OCI-LY7 (cell line): ENCODE results near the gene TECPR2. TPM values are rescaled to one million over a fixed set of nuclear protein-coding genes. Genes with fewer than 3 reads are reported as not detected.

Source experiments
- BruUV-seq: library from RNA; stranded (reverse); fragments of 400-500 nt; replicated peaks from 2 replicates; lab custom pipeline; 2021; lab: Mats Ljungman, UMichigan
- CTCF ChIA-PET: fragments of 300-600 bp; sonication (Branson Sonifier 250); formaldehyde crosslinking; loops from one replicate; lab custom pipeline; 2022; ENCODE audit warnings: antibody characterized with exemption; ENCODE audit not compliant: unreplicated experiment; lab: Charles Lee
- POLR2A ChIA-PET: fragments of 300-600 bp; sonication (Branson Sonifier 250); formaldehyde crosslinking; loops from one replicate; lab custom pipeline; 2022; ENCODE audit warnings: antibody characterized with exemption; lab: Charles Lee
- DNase-seq: peaks from one replicate; pipeline ENCODE4 v3.0.0-alpha.2; 2015; ENCODE audit warnings: low spot score
- H2AFZ ChIP-seq: fragments of 200-600 bp; sonication (generic), shearing (Covaris generic); 2 replicates; pipeline ENCODE4 v1.6.1; 2014; ENCODE audit warnings: mild to moderate bottlenecking, antibody characterized with exemption, low read length, moderate library complexity
- H3K27ac ChIP-seq: fragments of 200-600 bp; sonication (generic); 2 replicates; pipeline ENCODE4 v1.5.1; 2014; ENCODE audit warnings: mixed run types, low read depth, mild to moderate bottlenecking, moderate library complexity, low read length, inconsistent platforms; ENCODE audit not compliant: poor library complexity, severe bottlenecking
- H3K36me3 ChIP-seq: fragments of 200-600 bp; sonication (generic); 2 replicates; pipeline ENCODE4 v1.6.1; 2014; ENCODE audit warnings: mild to moderate bottlenecking, antibody characterized with exemption, low read length, moderate library complexity, mixed read lengths; ENCODE audit not compliant: insufficient read depth
- H3K4me1 ChIP-seq: fragments of 200-600 bp; sonication (generic); 2 replicates; pipeline ENCODE4 v1.5.1; 2014; ENCODE audit warnings: mild to moderate bottlenecking, low read length; ENCODE audit not compliant: insufficient read depth, poor library complexity, severe bottlenecking
- H3K4me2 ChIP-seq: fragments of 200-600 bp; sonication (generic); 2 replicates; pipeline ENCODE4 v1.6.1; 2014; ENCODE audit warnings: mild to moderate bottlenecking, low read length
- H3K4me3 ChIP-seq: fragments of 200-600 bp; sonication (generic); 2 replicates; pipeline ENCODE4 v1.5.1; 2014; ENCODE audit warnings: mild to moderate bottlenecking, low read depth, low read length; ENCODE audit not compliant: poor library complexity, severe bottlenecking
- H3K79me2 ChIP-seq: fragments of 200-600 bp; sonication (generic); 2 replicates; pipeline ENCODE4 v1.6.1; 2016; ENCODE audit warnings: low read depth, mild to moderate bottlenecking, low read length, moderate library complexity, mixed read lengths; ENCODE audit not compliant: insufficient read depth
- H3K9me2 ChIP-seq: fragments of 200-600 bp; sonication (generic); 2 replicates; pipeline ENCODE4 v1.6.1; 2016; ENCODE audit warnings: mild to moderate bottlenecking, low read length, mixed read lengths; ENCODE audit not compliant: insufficient read depth
- H3K9me3 ChIP-seq: fragments of 200-600 bp; sonication (generic); 2 replicates; pipeline ENCODE4 v1.6.1; 2014; ENCODE audit warnings: mild to moderate bottlenecking, mixed run types, low read length, mixed read lengths
- H4K20me1 ChIP-seq: fragments of 200-600 bp; sonication (generic); 2 replicates; pipeline ENCODE4 v1.6.1; 2014; ENCODE audit warnings: mild to moderate bottlenecking, antibody characterized with exemption, low read length, moderate library complexity, mixed read lengths; ENCODE audit not compliant: insufficient read depth
- CTCF ChIP-seq: fragments of 200-600 bp; sonication (generic); conservative IDR thresholded peaks from 2 replicates; pipeline ENCODE4 v1.5.1; 2014; ENCODE audit warnings: mild to moderate bottlenecking, antibody characterized with exemption, low read length, moderate library complexity, mixed read lengths
- EZH2phosphoT487 ChIP-seq: fragments of 200-600 bp; sonication (generic); IDR thresholded peaks from 2 replicates; pipeline ENCODE4 v1.6.1; 2018; ENCODE audit warnings: low read depth, borderline replicate concordance, mild to moderate bottlenecking, mixed run types, antibody characterized with exemption, low read length, moderate library complexity, mixed read lengths
- intact Hi-C: fragments of 100-400 bp; cut with micrococcal nuclease; formaldehyde crosslinking; loops from one replicate; pipeline ENCODE4 v1.10.0; 2022; ENCODE audit not compliant: unreplicated experiment
- total RNA-seq, 2 experiments: library from RNA; depleted of rRNA in 1 of 2; stranded (reverse); fragments of >200 nt in 1 of 2; shearing (Covaris generic) in 1 of 2; gene quantifications; 2 replicates each; pipeline ENCODE4 v1.2.3, GENCODE V29; 2014 to 2022

Gene TECPR2
- total RNA-seq, 2 experiments from 2014 or later: 5.3 to 12.7 TPM

DNA sequence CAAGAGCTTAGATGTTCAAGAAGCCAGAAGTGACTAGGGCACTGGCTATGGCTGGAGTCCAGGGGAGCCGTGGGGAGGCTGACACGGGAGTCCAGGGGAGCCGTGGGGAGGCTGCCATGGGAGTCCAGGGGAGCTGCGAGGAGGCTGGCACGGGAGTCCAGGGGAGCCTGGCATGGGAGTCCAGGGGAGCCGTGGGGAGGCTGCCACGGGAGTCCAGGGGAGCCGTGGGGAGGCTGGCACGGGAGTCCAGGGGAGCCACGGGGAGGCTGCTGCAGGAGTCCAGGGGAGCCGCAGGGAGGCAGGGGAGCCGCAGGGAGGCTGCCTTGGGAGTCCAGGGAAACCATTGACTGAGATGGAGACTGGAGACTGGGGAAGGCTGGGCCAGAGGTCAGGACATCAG lies 54.9 kb downstream of the TECPR2 start:
- CTCF ChIA-PET: no interaction called here
- Histone ChIP-seq H3K4me2 (no peak overlapping the region), H2AFZ (no peak overlapping the region), H3K9me3 (no peaks in the 10 kb centered on the region), H3K4me3 (no peak overlapping the region), H3K36me3 (no peaks in the 10 kb centered on the region), H3K79me2 (no peaks in the 10 kb centered on the region), H4K20me1 (no peaks in the 10 kb centered on the region), H3K9me2 (no peaks in the 10 kb centered on the region), H3K4me1 (no peaks in the 10 kb centered on the region), H3K27ac (no peak overlapping the region)
- TF ChIP-seq CTCF: no peak
- TF ChIP-seq EZH2phosphoT487: no peak
- DNase-seq: no peak
- BruUV-seq: no TSS peak
- intact Hi-C loops: no loop called here
- POLR2A ChIA-PET: no interaction called here

DNA sequence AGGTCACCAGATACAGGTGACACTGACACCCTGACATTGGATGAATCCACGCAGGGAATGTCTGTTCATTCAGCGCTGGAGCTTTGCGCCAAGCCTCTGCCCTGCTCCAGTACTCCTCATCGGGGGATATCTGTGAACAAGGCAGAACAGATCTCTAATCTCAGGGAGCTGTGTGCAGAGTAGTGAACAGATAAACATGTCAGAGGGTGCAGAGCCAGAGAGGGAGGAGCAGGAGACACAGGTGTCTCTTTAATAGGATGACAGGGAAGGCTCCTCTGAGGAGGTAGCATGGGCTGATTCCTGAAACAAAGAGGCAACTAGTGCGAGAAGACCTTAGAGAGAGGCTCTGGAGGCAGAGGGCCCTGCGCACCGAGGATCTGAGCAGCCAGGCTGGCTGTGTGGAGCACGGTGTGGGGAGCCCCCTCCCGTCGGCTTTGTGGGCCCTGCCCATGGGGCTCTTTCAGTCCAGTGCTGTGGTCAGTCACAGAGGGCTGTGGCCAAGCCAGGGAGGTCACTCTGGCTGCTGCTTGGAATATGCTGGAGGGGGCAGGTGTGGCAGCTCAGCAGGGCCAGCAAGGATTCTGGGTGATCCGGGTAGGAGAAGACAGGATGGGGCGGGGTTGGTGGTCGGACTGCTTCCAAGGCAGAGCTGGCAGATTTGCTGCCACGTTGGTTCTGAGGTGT lies 55.6 kb downstream of the TECPR2 start:
- no peaks in the 10 kb centered on the region for H3K9me3 ChIP-seq
- H3K4me3 ChIP-seq: no peak overlapping the region
- no peak overlapping the region for H3K27ac ChIP-seq
- DNase-seq: no peak
- no TSS peak for BruUV-seq
- intact Hi-C loops: no loop called here
- no peaks in the 10 kb centered on the region for H3K36me3 ChIP-seq
- ChIA-PET POLR2A (no interaction called here), CTCF (no interaction called here)
- H2AFZ ChIP-seq: no peak overlapping the region
- no peaks in the 10 kb centered on the region for H3K4me1 ChIP-seq
- no peaks in the 10 kb centered on the region for H4K20me1 ChIP-seq
- no peaks in the 10 kb centered on the region for H3K9me2 ChIP-seq
- H3K79me2 ChIP-seq: no peaks in the 10 kb centered on the region
- no peak overlapping the region for H3K4me2 ChIP-seq
- TF ChIP-seq CTCF: no peak
- TF ChIP-seq EZH2phosphoT487: no peak

DNA sequence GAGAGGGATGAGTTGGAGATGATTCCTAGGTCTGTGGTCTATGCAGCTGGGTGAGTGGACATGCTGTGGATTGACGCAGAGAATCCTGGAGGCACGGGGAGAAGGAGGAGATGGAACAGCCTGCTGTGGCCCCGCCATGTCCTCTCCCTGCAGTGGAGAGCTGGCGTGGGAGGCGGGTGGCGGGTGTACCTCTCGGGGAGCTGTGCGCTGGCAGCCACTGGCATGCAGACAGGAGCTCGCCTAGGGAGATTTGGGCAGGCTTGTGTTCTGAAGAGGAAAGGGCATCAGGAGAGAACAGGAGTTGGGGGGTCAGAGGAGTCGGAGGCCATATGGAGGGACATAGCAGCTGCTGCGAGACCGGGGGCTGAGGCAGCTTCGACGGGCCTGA lies 56.1 kb downstream of the TECPR2 start:
- ChIA-PET POLR2A (no interaction called here), CTCF (no interaction called here)
- BruUV-seq: no TSS peak
- Histone ChIP-seq H3K9me3 (no peaks in the 10 kb centered on the region), H3K36me3 (no peaks in the 10 kb centered on the region), H4K20me1 (no peaks in the 10 kb centered on the region), H3K27ac (no peak overlapping the region), H3K4me3 (no peak overlapping the region), H3K4me1 (no peaks in the 10 kb centered on the region), H3K4me2 (no peak overlapping the region), H3K9me2 (no peaks in the 10 kb centered on the region), H2AFZ (no peak overlapping the region), H3K79me2 (no peaks in the 10 kb centered on the region)
- TF ChIP-seq CTCF (no peak), EZH2phosphoT487 (no peak)
- intact Hi-C loops: no loop called here
- DNase-seq: no peak
